Measurements from ENCODE around the gene PLXDC2. TPM values are rescaled to one million over a fixed set of nuclear protein-coding genes. Genes with fewer than 3 reads are reported as not detected.

PLXDC2 gene
- total RNA-seq, 3 donors from 2014 or later (not counting 1 experiment from before 2014, with no cell fraction given): 16.9 to 22.9 (median 21.6) TPM

DNA sequence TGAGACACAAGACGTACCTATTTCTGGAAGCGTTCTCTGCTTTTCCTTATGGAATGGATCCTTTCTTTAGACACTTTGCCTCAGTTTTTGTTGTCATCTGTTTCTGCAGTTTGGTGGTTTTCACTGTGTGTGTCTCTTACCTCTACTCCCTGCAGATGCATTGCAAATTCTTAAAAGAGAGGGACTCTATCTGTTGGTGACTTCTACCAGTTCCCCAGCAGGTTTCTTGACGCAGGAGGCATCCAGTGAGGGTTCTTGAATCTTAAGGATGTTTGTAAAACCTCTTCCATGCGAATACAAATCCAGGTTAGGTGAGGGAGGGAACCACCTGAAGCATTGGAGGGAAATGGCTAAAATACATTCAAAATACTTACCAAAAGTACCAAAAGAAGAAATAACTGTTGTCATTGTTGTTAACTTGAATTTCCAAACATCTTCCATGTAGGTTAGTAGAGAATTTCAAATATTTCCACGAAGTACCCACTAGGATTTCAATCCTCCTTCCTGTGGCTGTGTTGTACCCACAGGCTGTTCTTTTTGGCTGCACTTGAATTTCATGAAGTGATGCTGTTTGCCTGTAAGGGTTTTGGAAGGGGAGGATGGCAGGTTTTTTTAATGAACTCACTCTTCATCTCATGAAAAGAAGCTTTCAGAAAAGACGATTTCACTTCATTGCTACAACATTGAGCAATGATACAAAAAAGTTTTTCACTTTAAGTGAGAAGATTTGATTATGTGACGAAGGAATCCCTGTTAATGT lies 32.2 kb downstream of the PLXDC2 start:
- Mint-ChIP-seq H3K27me3 (ENCODE audit: low read depth in 2 of 2) (no peaks in the 10 kb centered on the region), H3K9me3 (peaks cover 2% of the 10 kb centered on the region in 2 donors), H3K27ac (no peak overlapping the region), H3K4me3 (no peak overlapping the region), H3K4me1 (peaks cover 12 to 19% of the 10 kb centered on the region in 2 donors), H3K36me3 (no peaks in the 10 kb centered on the region)
- Histone ChIP-seq H3K36me3 (ENCODE audit: control insufficient read depth, insufficient read depth, low read length) (no peaks in the 10 kb centered on the region), H3K9me3 (ENCODE audit: control insufficient read depth, insufficient read depth, low read length) (no peaks in the 10 kb centered on the region), H3K27ac (ENCODE audit: low read length) (no peak overlapping the region), H3K27me3 (ENCODE audit: control insufficient read depth, insufficient read depth, low read length) (no peaks in the 10 kb centered on the region), H3K4me1 (ENCODE audit: control insufficient read depth, insufficient read depth, low read length) (no peaks in the 10 kb centered on the region), H3K4me3 (ENCODE audit: low read length) (no peak overlapping the region)
- intact Hi-C loops (cut with micrococcal nuclease): no loop called here
- 96% methylated on average over 3 of the region's 7 CpGs for WGBS (ENCODE audit: insufficient coverage)
- no peak for ATAC-seq
- DNase-seq: no peak
- TF ChIP-seq, protein P1, sequence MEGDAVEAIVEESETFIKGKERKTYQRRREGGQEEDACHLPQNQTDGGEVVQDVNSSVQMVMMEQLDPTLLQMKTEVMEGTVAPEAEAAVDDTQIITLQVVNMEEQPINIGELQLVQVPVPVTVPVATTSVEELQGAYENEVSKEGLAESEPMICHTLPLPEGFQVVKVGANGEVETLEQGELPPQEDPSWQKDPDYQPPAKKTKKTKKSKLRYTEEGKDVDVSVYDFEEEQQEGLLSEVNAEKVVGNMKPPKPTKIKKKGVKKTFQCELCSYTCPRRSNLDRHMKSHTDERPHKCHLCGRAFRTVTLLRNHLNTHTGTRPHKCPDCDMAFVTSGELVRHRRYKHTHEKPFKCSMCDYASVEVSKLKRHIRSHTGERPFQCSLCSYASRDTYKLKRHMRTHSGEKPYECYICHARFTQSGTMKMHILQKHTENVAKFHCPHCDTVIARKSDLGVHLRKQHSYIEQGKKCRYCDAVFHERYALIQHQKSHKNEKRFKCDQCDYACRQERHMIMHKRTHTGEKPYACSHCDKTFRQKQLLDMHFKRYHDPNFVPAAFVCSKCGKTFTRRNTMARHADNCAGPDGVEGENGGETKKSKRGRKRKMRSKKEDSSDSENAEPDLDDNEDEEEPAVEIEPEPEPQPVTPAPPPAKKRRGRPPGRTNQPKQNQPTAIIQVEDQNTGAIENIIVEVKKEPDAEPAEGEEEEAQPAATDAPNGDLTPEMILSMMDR (IDR thresholded peaks at IDR 0.05): no peak

DNA sequence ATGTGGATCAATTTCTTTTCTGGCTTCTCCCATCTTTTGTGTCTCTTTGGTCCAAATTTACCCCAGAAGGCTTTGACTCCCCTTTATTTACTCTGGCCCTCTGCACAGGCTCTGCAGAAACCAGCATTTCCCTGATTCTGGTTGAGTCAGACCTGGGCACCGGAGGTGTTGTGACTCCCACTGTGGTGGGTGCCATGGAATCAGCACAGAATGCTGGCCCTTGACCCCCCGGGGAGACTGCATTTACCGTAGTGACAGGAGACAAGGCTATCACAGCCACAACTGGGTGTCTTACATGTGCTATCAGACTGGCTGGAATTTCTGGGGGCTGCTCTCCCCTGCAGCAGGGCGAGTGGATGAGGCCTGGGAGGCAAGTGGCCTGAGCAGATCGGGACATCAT lies 37.6 kb downstream of the PLXDC2 start:
- Histone ChIP-seq H3K4me3 (ENCODE audit: low read length) (no peak overlapping the region), H3K9me3 (ENCODE audit: control insufficient read depth, insufficient read depth, low read length) (no peaks in the 10 kb centered on the region), H3K27ac (ENCODE audit: low read length) (no peak overlapping the region), H3K36me3 (ENCODE audit: control insufficient read depth, insufficient read depth, low read length) (no peaks in the 10 kb centered on the region), H3K4me1 (ENCODE audit: control insufficient read depth, insufficient read depth, low read length) (no peaks in the 10 kb centered on the region), H3K27me3 (ENCODE audit: control insufficient read depth, insufficient read depth, low read length) (no peaks in the 10 kb centered on the region)
- Mint-ChIP-seq H3K9me3 (peaks cover 0 to 4% of the 10 kb centered on the region in 2 donors), H3K4me3 (no peak overlapping the region), H3K36me3 (no peaks in the 10 kb centered on the region), H3K4me1 (peaks cover 8 to 14% of the 10 kb centered on the region in 2 donors), H3K27ac (no peak overlapping the region), H3K27me3 (ENCODE audit: low read depth in 2 of 2) (no peaks in the 10 kb centered on the region)
- intact Hi-C loops (cut with micrococcal nuclease): no loop called here
- 92% methylated on average over 5 of the region's 5 CpGs for WGBS (ENCODE audit: insufficient coverage)
- no peak for DNase-seq
- TF ChIP-seq, protein P1 (IDR thresholded peaks at IDR 0.05): no peak
- ATAC-seq: no peak

DNA sequence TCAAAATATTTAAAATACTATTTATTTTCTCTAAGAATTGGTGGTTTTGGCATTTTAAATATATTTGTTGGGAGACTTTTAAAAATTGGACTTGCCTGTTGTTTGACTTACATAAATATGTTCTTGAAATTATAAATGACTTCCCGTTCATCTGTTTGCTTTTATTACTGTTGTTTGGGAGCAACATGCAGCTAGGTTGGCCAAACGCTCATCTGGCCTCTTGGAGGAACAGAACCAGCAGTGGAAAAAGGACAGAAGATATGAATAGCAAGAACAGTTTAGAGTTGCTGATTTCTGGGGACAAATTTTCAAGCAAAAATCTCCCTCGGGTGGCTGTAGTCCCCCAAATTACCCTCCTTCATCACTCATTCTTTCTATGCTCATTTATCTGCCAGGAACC lies 41.6 kb downstream of the PLXDC2 start:
- H3K4me1 Mint-ChIP-seq: peaks cover 9 to 13% of the 10 kb centered on the region in 2 donors
- no peaks in the 10 kb centered on the region for H3K36me3 Mint-ChIP-seq
- no peaks in the 10 kb centered on the region for H3K27me3 Mint-ChIP-seq (ENCODE audit: low read depth in 2 of 2)
- H3K27ac Mint-ChIP-seq: no peak overlapping the region
- no peak overlapping the region for H3K27ac ChIP-seq (ENCODE audit: low read length)
- 90% methylated on average over 3 of the region's 3 CpGs for WGBS (ENCODE audit: insufficient coverage)
- no peaks in the 10 kb centered on the region for H3K36me3 ChIP-seq (ENCODE audit: control insufficient read depth, insufficient read depth, low read length)
- no peak overlapping the region for H3K4me3 Mint-ChIP-seq
- no peaks in the 10 kb centered on the region for H3K4me1 ChIP-seq (ENCODE audit: control insufficient read depth, insufficient read depth, low read length)
- DNase-seq (no peak), ATAC-seq (no peak)
- TF ChIP-seq, protein P1 (IDR thresholded peaks at IDR 0.05): no peak
- no peaks in the 10 kb centered on the region for H3K27me3 ChIP-seq (ENCODE audit: control insufficient read depth, insufficient read depth, low read length)
- no peak overlapping the region for H3K4me3 ChIP-seq (ENCODE audit: low read length)
- no peaks in the 10 kb centered on the region for H3K9me3 ChIP-seq (ENCODE audit: control insufficient read depth, insufficient read depth, low read length)
- H3K9me3 Mint-ChIP-seq: peaks cover 0 to 4% of the 10 kb centered on the region in 2 donors
- intact Hi-C loops (cut with micrococcal nuclease): no loop called here

DNA sequence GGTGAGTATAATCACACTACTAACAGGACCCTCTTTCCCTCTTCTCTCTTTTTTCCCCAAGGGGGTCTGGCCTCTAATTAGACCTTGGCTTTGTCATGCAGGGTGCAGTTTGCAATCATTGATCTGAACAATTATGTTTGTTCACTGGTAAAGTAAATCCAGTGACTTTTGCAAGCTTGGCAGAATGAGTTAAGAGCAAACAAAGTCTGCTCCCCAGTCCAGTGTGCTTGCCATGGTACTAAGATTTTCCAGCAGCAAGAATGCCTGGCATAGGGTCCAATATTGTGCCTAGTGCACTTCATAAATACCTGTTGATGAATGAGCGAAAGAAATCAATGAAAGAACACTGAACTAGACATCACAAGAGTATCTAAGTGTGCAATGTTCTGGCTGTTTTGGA lies 43.9 kb downstream of the PLXDC2 start:
- Histone ChIP-seq H3K27ac (ENCODE audit: low read length) (no peak overlapping the region), H3K4me1 (ENCODE audit: control insufficient read depth, insufficient read depth, low read length) (no peaks in the 10 kb centered on the region), H3K36me3 (ENCODE audit: control insufficient read depth, insufficient read depth, low read length) (no peaks in the 10 kb centered on the region), H3K27me3 (ENCODE audit: control insufficient read depth, insufficient read depth, low read length) (no peaks in the 10 kb centered on the region), H3K4me3 (ENCODE audit: low read length) (no peak overlapping the region), H3K9me3 (ENCODE audit: control insufficient read depth, insufficient read depth, low read length) (no peaks in the 10 kb centered on the region)
- no peaks in the 10 kb centered on the region for H3K27me3 Mint-ChIP-seq (ENCODE audit: low read depth in 2 of 2)
- H3K27ac Mint-ChIP-seq: no peak overlapping the region
- H3K36me3 Mint-ChIP-seq: no peaks in the 10 kb centered on the region
- TF ChIP-seq, protein P1 (IDR thresholded peaks at IDR 0.05): no peak
- H3K9me3 Mint-ChIP-seq: peaks cover 0 to 4% of the 10 kb centered on the region in 2 donors
- peaks cover 9 to 18% of the 10 kb centered on the region in 2 donors for H3K4me1 Mint-ChIP-seq
- DNase-seq (no peak), ATAC-seq (no peak)
- H3K4me3 Mint-ChIP-seq: no peak overlapping the region
- intact Hi-C loops (cut with micrococcal nuclease): no loop called here
- WGBS (ENCODE audit: insufficient coverage): 91% methylated on average over 1 of the region's 1 CpG

Measured in natural killer cell (primary cell).